ENCODE results near the gene REC8. TPM values are rescaled to one million over a fixed set of nuclear protein-coding genes. Genes with fewer than 3 reads are reported as not detected.

REC8 gene
- total and polyA plus RNA-seq, 2 of the 13 experiments (the other 11 are each of a cell fraction or from before 2014, with no cell fraction given): 3.4 to 14.7 TPM

DNA sequence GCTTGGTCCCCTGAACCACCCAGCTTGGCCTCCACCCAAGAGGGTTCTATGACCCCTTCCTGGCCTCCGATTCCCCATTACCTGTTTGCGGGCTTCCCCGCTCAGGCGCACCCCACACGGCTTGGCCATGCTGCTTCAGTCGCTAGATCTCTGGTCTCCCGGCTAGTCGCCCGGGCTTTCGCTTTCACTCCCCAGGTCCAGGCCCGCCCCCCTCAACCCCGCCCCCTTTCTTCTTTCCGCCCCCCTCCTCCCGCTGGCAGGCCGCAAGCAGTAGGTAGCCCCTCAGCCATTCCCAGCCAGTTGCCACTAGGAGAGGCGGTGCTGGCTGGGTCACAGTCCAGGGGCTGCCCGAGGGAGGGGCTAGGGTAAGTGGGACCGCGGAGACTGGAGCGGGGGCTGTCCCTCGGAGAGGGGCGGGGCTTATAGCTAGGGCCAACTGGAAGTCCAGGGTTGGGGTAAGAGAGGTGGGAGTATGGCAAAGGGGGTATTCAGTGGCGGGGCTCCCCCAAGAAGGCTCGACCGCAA is 25.4 kb upstream of the REC8 start, which contains the start of gene PSME2 (continued):
- TF ChIP-seq, protein P1, sequence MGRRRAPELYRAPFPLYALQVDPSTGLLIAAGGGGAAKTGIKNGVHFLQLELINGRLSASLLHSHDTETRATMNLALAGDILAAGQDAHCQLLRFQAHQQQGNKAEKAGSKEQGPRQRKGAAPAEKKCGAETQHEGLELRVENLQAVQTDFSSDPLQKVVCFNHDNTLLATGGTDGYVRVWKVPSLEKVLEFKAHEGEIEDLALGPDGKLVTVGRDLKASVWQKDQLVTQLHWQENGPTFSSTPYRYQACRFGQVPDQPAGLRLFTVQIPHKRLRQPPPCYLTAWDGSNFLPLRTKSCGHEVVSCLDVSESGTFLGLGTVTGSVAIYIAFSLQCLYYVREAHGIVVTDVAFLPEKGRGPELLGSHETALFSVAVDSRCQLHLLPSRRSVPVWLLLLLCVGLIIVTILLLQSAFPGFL (CRISPR knock-in tag; IDR thresholded peaks at IDR 0.05): no peak
- TF ChIP-seq SSRP1 (CRISPR knock-in tag; IDR thresholded peaks at IDR 0.05): no peak; the same call in 1 of the 2 replicates
- TF ChIP-seq SNAPC2 (CRISPR knock-in tag; IDR thresholded peaks at IDR 0.05): no peak; the same call in 1 of the 2 replicates
- no peak for TF ChIP-seq NR2F6 (IDR thresholded peaks at IDR 0.05)
- no peak; the same call in 1 of the 2 replicates for TF ChIP-seq NR2F6 (CRISPR knock-in tag; IDR thresholded peaks at IDR 0.05)
- TF ChIP-seq ZNF816 (CRISPR knock-in tag; IDR thresholded peaks at IDR 0.05; ENCODE audit: borderline replicate concordance): no peak
- TF ChIP-seq LCORL (IDR thresholded peaks at IDR 0.05): no peak
- no peak for TF ChIP-seq LCORL (CRISPR knock-in tag; IDR thresholded peaks at IDR 0.05)
- TF ChIP-seq ISX (CRISPR knock-in tag; conservative IDR thresholded peaks at IDR 0.05): no peak
- TF ChIP-seq JUNB (CRISPR knock-in tag; IDR thresholded peaks at IDR 0.05; ENCODE audit: borderline replicate concordance): no peak
- no peak for TF ChIP-seq ZNF501 (CRISPR knock-in tag; IDR thresholded peaks at IDR 0.05)
- peak; percentile 71 for TF ChIP-seq ASH2L (IDR thresholded peaks at IDR 0.05; ENCODE audit: insufficient read length, low read depth, low read length)
- TF ChIP-seq ZNF292 (CRISPR knock-in tag; IDR thresholded peaks at IDR 0.05; ENCODE audit: borderline replicate concordance, low read depth): peak; percentile 77
- no peak for TF ChIP-seq JDP2 (CRISPR knock-in tag; IDR thresholded peaks at IDR 0.05; ENCODE audit: borderline replicate concordance)
- TF ChIP-seq ZFX (CRISPR knock-in tag; IDR thresholded peaks at IDR 0.05; ENCODE audit: low read depth): peak; percentile 57
- no peak for TF ChIP-seq CSRNP2 (CRISPR knock-in tag; conservative IDR thresholded peaks at IDR 0.05; ENCODE audit: low read depth)
- no peak for TF ChIP-seq ZC3H13 (CRISPR knock-in tag; IDR thresholded peaks at IDR 0.05)
- TF ChIP-seq PRMT3 (CRISPR knock-in tag; IDR thresholded peaks at IDR 0.05; ENCODE audit: borderline replicate concordance, low read depth): no peak
- TF ChIP-seq TRIM24 (CRISPR knock-in tag; IDR thresholded peaks at IDR 0.05): no peak
- TF ChIP-seq ZBTB38 (CRISPR knock-in tag; IDR thresholded peaks at IDR 0.05): peak; percentile 74
- TF ChIP-seq POLR2AphosphoS5 (IDR thresholded peaks at IDR 0.05; ENCODE audit: low read depth, low read length): peak; percentile 97
- TF ChIP-seq FOSL2 (CRISPR knock-in tag; IDR thresholded peaks at IDR 0.05): peak; percentile 36
- TF ChIP-seq RORA (CRISPR knock-in tag; IDR thresholded peaks at IDR 0.05): no peak
- TF ChIP-seq, protein P2, sequence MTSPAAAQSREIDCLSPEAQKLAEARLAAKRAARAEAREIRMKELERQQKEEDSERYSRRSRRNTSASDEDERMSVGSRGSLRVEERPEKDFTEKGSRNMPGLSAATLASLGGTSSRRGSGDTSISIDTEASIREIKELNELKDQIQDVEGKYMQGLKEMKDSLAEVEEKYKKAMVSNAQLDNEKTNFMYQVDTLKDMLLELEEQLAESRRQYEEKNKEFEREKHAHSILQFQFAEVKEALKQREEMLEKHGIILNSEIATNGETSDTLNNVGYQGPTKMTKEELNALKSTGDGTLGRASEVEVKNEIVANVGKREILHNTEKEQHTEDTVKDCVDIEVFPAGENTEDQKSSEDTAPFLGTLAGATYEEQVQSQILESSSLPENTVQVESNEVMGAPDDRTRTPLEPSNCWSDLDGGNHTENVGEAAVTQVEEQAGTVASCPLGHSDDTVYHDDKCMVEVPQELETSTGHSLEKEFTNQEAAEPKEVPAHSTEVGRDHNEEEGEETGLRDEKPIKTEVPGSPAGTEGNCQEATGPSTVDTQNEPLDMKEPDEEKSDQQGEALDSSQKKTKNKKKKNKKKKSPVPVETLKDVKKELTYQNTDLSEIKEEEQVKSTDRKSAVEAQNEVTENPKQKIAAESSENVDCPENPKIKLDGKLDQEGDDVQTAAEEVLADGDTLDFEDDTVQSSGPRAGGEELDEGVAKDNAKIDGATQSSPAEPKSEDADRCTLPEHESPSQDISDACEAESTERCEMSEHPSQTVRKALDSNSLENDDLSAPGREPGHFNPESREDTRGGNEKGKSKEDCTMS (CRISPR knock-in tag; conservative IDR thresholded peaks at IDR 0.05): peak; percentile 92
- TF ChIP-seq MBNL3 (CRISPR knock-in tag; conservative IDR thresholded peaks at IDR 0.05): no peak
- peak; percentile 49; the same call in 1 of the 2 replicates for TF ChIP-seq TOE1 (CRISPR knock-in tag; IDR thresholded peaks at IDR 0.05)
- TF ChIP-seq EZH2 (conservative IDR thresholded peaks at IDR 0.05; ENCODE audit: low read depth, low read length): no peak
- TF ChIP-seq HCFC1 (IDR thresholded peaks at IDR 0.05; ENCODE audit: low read depth, low read length): no peak
- TF ChIP-seq ZNF558 (CRISPR knock-in tag; IDR thresholded peaks at IDR 0.05; ENCODE audit: borderline replicate concordance): no peak
- no peak for TF ChIP-seq ZNF891 (CRISPR knock-in tag; IDR thresholded peaks at IDR 0.05)

Measured in HepG2 (cell line).